K562 (cell line): Measurements from ENCODE around the gene IL17RC. TPM values are rescaled to one million over a fixed set of nuclear protein-coding genes. Genes with fewer than 3 reads are reported as not detected.

ENCODE experiments used
- ATAC-seq: fragments of 200-7000 bp; cut with Tn5 transposase; 3 replicates; pipeline ENCODE4 v1.9.1; 2020; ENCODE audit warnings: moderate library complexity
- BruUV-seq: library from RNA; stranded (reverse); fragments of 400-500 nt; replicated peaks from 2 replicates; lab custom pipeline; 2021; lab: Mats Ljungman, UMichigan
- CTCF ChIA-PET: fragments of 300-600 bp; formaldehyde crosslinking; extraction: SDS; loops from one replicate; lab custom pipeline; 2021; ENCODE audit warnings: low intra/inter-chr PET ratio; lab: Yijun Ruan, JAX
- POLR2A ChIA-PET: fragments of 300-600, 350-650 bp; sonication (Branson Sonifier 250); formaldehyde crosslinking; extraction: SDS; loops from one replicate; lab custom pipeline; 2021; ENCODE audit warnings: antibody characterized with exemption, inconsistent platforms; lab: Yijun Ruan, JAX
- DNase-seq, 4 experiments: peaks; one replicate each; pipeline versions ENCODE4 v3.0.0 to v3.0.0-alpha.2; 2011 to 2018; ENCODE audit warnings: low spot score in 3 of 4, mixed read lengths in 3 of 4; ENCODE audit errors: extremely low read depth in 1 of 4
- FAIRE-seq: peaks from 2 replicates; lab custom pipeline; 2011; peaks lifted over from hg19 to GRCh38; lab: Jason Lieb, UNC
- H2AFZ ChIP-seq: 2 replicates; pipeline ENCODE4 v1.6.0; 2011; ENCODE audit warnings: low read depth, low read length, control low read depth, inconsistent platforms
- H3K27ac ChIP-seq: fragments of 200-600 bp; 3 replicates; pipeline ENCODE4 v1.8.0; 2011; ENCODE audit warnings: low read depth, mild to moderate bottlenecking, control low read depth, inconsistent platforms, low read length, moderate library complexity, mixed read lengths; ENCODE audit errors: extremely low read depth
- H3K27me3 ChIP-seq, 2 experiments: fragments of 300-600 bp in 1 of 2; 2 replicates in 1 of 2; 3 replicates in 1 of 2; pipeline versions ENCODE4 v1.6.0 to v1.8.0; 2011; ENCODE audit warnings: inconsistent platforms in 2 of 2, low read length in 2 of 2, mild to moderate bottlenecking in 1 of 2, mixed read lengths in 1 of 2, moderate library complexity in 1 of 2; ENCODE audit not compliant: control insufficient read depth in 2 of 2, insufficient read depth in 2 of 2
- H3K36me3 ChIP-seq: fragments of 300-600 bp; 3 replicates; pipeline ENCODE4 v1.8.0; 2011; ENCODE audit warnings: mild to moderate bottlenecking, low read length, inconsistent platforms; ENCODE audit not compliant: control insufficient read depth, insufficient read depth
- H3K4me1 ChIP-seq, 2 experiments: fragments of 200-600 bp in 1 of 2; replicated peaks in 1 of 2; 2 replicates in 1 of 2; 3 replicates in 1 of 2; pipeline versions ENCODE4 v1.5.1 to v1.8.0; 2011; ENCODE audit warnings: inconsistent platforms in 2 of 2, low read length in 2 of 2, mild to moderate bottlenecking in 1 of 2, mixed read lengths in 1 of 2, moderate library complexity in 1 of 2; ENCODE audit not compliant: control insufficient read depth in 2 of 2, insufficient read depth in 2 of 2
- H3K4me2 ChIP-seq: 2 replicates; pipeline ENCODE4 v1.6.1; 2011; ENCODE audit warnings: low read length, control low read depth, inconsistent platforms, mixed read lengths; ENCODE audit not compliant: insufficient read depth
- H3K4me3 ChIP-seq: fragments of 200-600 bp; sonication (generic), shearing (Covaris generic); 2 replicates; pipeline ENCODE4 v1.5.1; 2016; ENCODE audit warnings: control low read depth, inconsistent platforms
- H3K79me2 ChIP-seq: fragments of 200-600 bp; 3 replicates; pipeline ENCODE4 v1.8.0; 2011; ENCODE audit warnings: low read length, inconsistent platforms; ENCODE audit not compliant: control insufficient read depth, insufficient read depth
- H3K9ac ChIP-seq, 2 experiments: 2 replicates each; pipeline versions ENCODE4 v1.6.0 to v1.6.1; 2011; ENCODE audit warnings: low read depth in 2 of 2, low read length in 2 of 2, control low read depth in 1 of 2, inconsistent platforms in 1 of 2, mild to moderate bottlenecking in 1 of 2, mixed read lengths in 1 of 2; ENCODE audit not compliant: insufficient read depth in 1 of 2
- H3K9me1 ChIP-seq: one replicate; pipeline ENCODE4 v1.6.0; 2011; ENCODE audit warnings: inconsistent platforms, mild to moderate bottlenecking, low read length, moderate library complexity; ENCODE audit not compliant: control insufficient read depth, insufficient read depth
- H3K9me3 ChIP-seq: replicated peaks from 2 replicates; pipeline ENCODE4 v1.5.1; 2011; ENCODE audit warnings: low read depth, low read length, inconsistent platforms; ENCODE audit not compliant: control insufficient read depth, insufficient read depth
- H4K20me1 ChIP-seq: replicated peaks from 2 replicates; pipeline ENCODE4 v1.6.1; 2011; ENCODE audit warnings: low read length, inconsistent platforms, mixed read lengths; ENCODE audit not compliant: control insufficient read depth, insufficient read depth
- CBX3 ChIP-seq, 2 experiments: IDR thresholded peaks; 1 replicate in 1 of 2; 2 replicates in 1 of 2; pipeline ENCODE4 v1.6.1; 2012; ENCODE audit warnings: inconsistent platforms in 2 of 2, low read length in 2 of 2, borderline replicate concordance in 1 of 2, control low read depth in 1 of 2
- DDX20 ChIP-seq: fragments of 450-650 bp; IDR thresholded peaks from 2 replicates; pipeline ENCODE4 v1.6.1; 2016; ENCODE audit warnings: missing genetic modification characterization, low read depth, mild to moderate bottlenecking, missing compliant biosample characterization, moderate library complexity
- ERF ChIP-seq: fragments of 450-650 bp; formaldehyde crosslinking; IDR thresholded peaks from 2 replicates; pipeline ENCODE4 v1.4.0; 2020; ENCODE audit warnings: mild to moderate bottlenecking, mixed read lengths
- KDM1A ChIP-seq, 2 experiments: fragments of 450-650 bp; IDR thresholded peaks; 2 replicates each; pipeline ENCODE4 v1.6.1; 2016; ENCODE audit warnings: mild to moderate bottlenecking in 2 of 2
- MCM5 ChIP-seq: fragments of 450-650 bp; IDR thresholded peaks from 2 replicates; pipeline ENCODE4 v1.6.1; 2016; ENCODE audit warnings: low read depth
- MTA3 ChIP-seq: fragments of 450-650 bp; formaldehyde crosslinking; IDR thresholded peaks from 2 replicates; pipeline ENCODE4 v1.6.1; 2017; ENCODE audit warnings: mild to moderate bottlenecking, borderline replicate concordance
- NCOA2 ChIP-seq, 2 experiments: fragments of 450-650 bp; IDR thresholded peaks; 2 replicates each; pipeline ENCODE4 v1.6.1; 2018; ENCODE audit warnings: mild to moderate bottlenecking in 2 of 2, moderate library complexity in 1 of 2; ENCODE audit not compliant: partially characterized antibody in 2 of 2
- PHF20 ChIP-seq: fragments of 450-650 bp; IDR thresholded peaks from 2 replicates; pipeline ENCODE4 v1.6.1; 2018; ENCODE audit not compliant: partially characterized antibody
- PTRF ChIP-seq: fragments of 450-650 bp; IDR thresholded peaks from 2 replicates; pipeline ENCODE4 v1.6.1; 2016; ENCODE audit warnings: mild to moderate bottlenecking, missing genetic modification characterization, missing compliant biosample characterization
- RBM25 ChIP-seq: fragments of 200-400 bp; formaldehyde crosslinking; IDR thresholded peaks from 2 replicates; pipeline ENCODE4 v1.6.1; 2018; ENCODE audit warnings: low read length, low read depth, moderate library complexity; ENCODE audit not compliant: severe bottlenecking
- SMAD1 ChIP-seq: fragments of 150-350 bp; IDR thresholded peaks from 2 replicates; pipeline ENCODE4 v1.6.1; 2014; ENCODE audit warnings: low read length, low read depth; ENCODE audit not compliant: partially characterized antibody
- SRSF1 ChIP-seq: fragments of 200-400 bp; formaldehyde crosslinking; IDR thresholded peaks from 2 replicates; pipeline ENCODE4 v1.6.1; 2017; ENCODE audit warnings: mild to moderate bottlenecking, low read depth, low read length, moderate library complexity
- ZNF133 ChIP-seq: fragments of 250-450 bp; sonication (Bioruptor Pico); IDR thresholded peaks from 2 replicates; pipeline ENCODE4 v1.4.0; 2020; ENCODE audit warnings: mild to moderate bottlenecking
- WGBS: fragments of 100-300 bp; shearing (Covaris generic); methylation state at CpG from one replicate; pipeline ENCODE4 v1.1.6; 2016; ENCODE audit warnings: low coverage, mixed read lengths; ENCODE audit not compliant: insufficient coverage; ENCODE audit errors: missing lambda C conversion rate; 5-methylcytosine and 5-hydroxymethylcytosine counted together
- in situ Hi-C: fragments of 300-500 bp; cut with MboI; formaldehyde crosslinking; loops from 4 replicates; pipeline ENCODE4 v1.15.0; 2018; ENCODE audit warnings: inconsistent platforms, mixed read lengths
- intact Hi-C: fragments of 100-400 bp; cut with micrococcal nuclease; formaldehyde crosslinking; loops from 2 replicates; pipeline ENCODE4 v1.14.2; 2022
- polyA plus RNA-seq, 8 experiments: library from polyadenylated mRNA; depleted of rRNA in 4 of 8; stranded (reverse) in 5 of 8; unstranded in 3 of 8; fragments of >200 nt; fragmentation: Nextera tagmentation in 2 of 8; fragmentation: Illumina TruSeq in 1 of 8; extraction: Ambion mirVana in 2 of 8; extraction: Trizol in 1 of 8; gene quantifications; 2 replicates each; pipeline versions ENCODE4 v1.2.1 to v1.2.3, GENCODE V29; 2011 to 2014; ENCODE audit warnings: inconsistent platforms in 1 of 8, missing spikeins in 1 of 8
- total RNA-seq, 7 experiments: library from RNA; depleted of rRNA in 6 of 7; stranded (reverse); fragments of >200 nt in 6 of 7; fragmentation: Illumina TruSeq in 2 of 7; extraction: Trizol in 2 of 7; gene quantifications; 2 replicates each; pipeline versions ENCODE4 v1.2.1 to v1.2.3, GENCODE V29; 2011 to 2021; ENCODE audit warnings: low replicate concordance in 1 of 7
- TF ChIP-seq, protein P1 (sequence below), 2 experiments: fragments of 200-800 bp in 1 of 2; sonication (Bioruptor generic) in 1 of 2; sonication (generic) in 1 of 2; formaldehyde crosslinking in 1 of 2; IDR thresholded peaks in 1 of 2; conservative IDR thresholded peaks in 1 of 2; 2 replicates each; pipeline versions ENCODE4 v1.5.0 to v1.6.1; 2016 to 2020; ENCODE audit warnings: missing compliant biosample characterization in 1 of 2, missing genetic modification characterization in 1 of 2, missing genetic modification reagents in 1 of 2
- TF ChIP-seq, protein P2 (sequence below): sonication (generic); formaldehyde crosslinking; IDR thresholded peaks from 2 replicates; pipeline ENCODE4 v1.8.1; 2023; ENCODE audit warnings: mild to moderate bottlenecking, missing genetic modification reagents
- TF ChIP-seq, protein P3 (sequence below): fragments of 450-650 bp; formaldehyde crosslinking; IDR thresholded peaks from 2 replicates; pipeline ENCODE4 v1.4.0; 2020; ENCODE audit warnings: mild to moderate bottlenecking, moderate library complexity

Gene IL17RC
- total and polyA plus RNA-seq, 9 of the 15 experiments (the other 6 are each of a cell fraction or from before 2014, with no cell fraction given): 0.15 to 11.4 (median 7.1) TPM; not detected in 1

DNA sequence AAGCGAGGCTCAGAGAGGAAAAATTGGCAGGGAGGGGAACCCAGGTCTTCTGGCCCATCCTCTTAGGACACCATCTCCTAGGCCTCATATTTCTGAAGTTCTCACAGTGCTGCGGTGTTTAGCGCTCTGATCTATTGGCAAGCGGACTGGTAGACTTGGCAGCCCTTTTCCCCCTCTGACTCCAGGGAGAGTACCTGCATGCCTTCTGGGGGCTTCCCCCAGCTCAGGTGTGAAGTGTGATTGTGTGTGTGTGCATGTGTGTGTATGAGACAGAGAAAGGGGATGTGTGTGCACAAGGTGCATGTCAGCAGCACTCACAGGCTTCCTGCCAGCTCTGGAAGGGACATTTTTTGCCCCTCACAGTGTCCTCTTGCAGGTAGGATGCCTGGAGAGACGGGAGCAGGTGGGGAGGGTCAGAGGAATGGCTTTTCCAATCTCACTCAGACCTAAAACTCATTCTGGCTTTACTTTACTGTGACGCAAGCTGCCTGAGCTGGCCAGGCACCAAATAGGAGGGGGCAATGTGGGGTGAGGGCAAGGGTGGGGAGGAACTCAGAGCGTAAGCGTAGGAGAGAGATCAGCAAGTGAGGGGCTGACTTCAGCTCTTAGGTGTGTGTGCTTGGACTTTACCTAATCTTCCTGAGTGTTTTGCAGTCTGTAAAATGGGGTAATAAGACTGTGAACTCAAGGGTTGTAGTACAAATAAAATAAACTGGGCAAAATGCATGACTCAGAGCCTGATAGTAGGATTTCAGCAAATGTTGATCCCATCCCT lies 18.2 kb upstream of the IL17RC start:
- Histone ChIP-seq H3K79me2 (peaks cover 4% of the 10 kb centered on the region), H2AFZ (peak overlapping the region; percentile 43; the same call in 1 of the 2 replicates), H3K27ac (peak overlapping the region; percentile 74; the same call in 1 of the 3 replicates), H3K9ac (peak overlapping the region in 1 of 2 experiments; percentile 38; a peak in 1 of 4 replicates), H3K27me3 (no peaks in the 10 kb centered on the region), H3K4me1 (peaks cover 38 to 48% of the 10 kb centered on the region in 2 experiments), H3K9me3 (no peaks in the 10 kb centered on the region), H3K36me3 (peaks cover 12% of the 10 kb centered on the region), H4K20me1 (no peaks in the 10 kb centered on the region), H3K4me2 (no peak overlapping the region; the same call in 1 of the 2 replicates), H3K9me1 (no peaks in the 10 kb centered on the region), H3K4me3 (no peak overlapping the region)
- POLR2A ChIA-PET: interaction anchor here (1.0 to 1.7 kb wide), 3 partner anchors 9 to 33 kb away, joined by 3 to 9 read pairs (median 4); no protein-coding TSS in a partner anchor
- intact Hi-C loops (no loop called here), in situ Hi-C loops (no loop called here)
- CTCF ChIA-PET: no interaction called here
- WGBS: 72% methylated on average over 8 of the region's 8 CpGs
- no peak for FAIRE-seq
- BruUV-seq: no TSS peak
- peak; percentile 3; the same call in 2 of the 3 replicates for ATAC-seq
- peak in 1 of 4 experiments; percentile 44 for DNase-seq
- TF ChIP-seq PHF20 (peak; percentile 43), PTRF (tag) (no peak), ZNF133 (CRISPR knock-in tag) (no peak), RBM25 (peak; percentile 77), MTA3 (no peak), SMAD1 (no peak), MCM5 (no peak), ERF (no peak), SRSF1 (no peak), NCOA2 (IDR thresholded peaks at IDR 0.05; ENCODE audit: partially characterized antibody in 2 of 2) (no peak), CBX3 (IDR thresholded peaks at IDR 0.05; ENCODE audit: borderline replicate concordance in 1 of 2, low read length in 2 of 2) (0 out of 3 replicates have a peak, but pooled peaks of 1 of the 2 experiments have one; percentile 15), KDM1A (IDR thresholded peaks at IDR 0.05) (0 out of 4 replicates have a peak, but pooled peaks of 1 of the 2 experiments have one; percentile 8), DDX20 (tag) (no peak)
- TF ChIP-seq, protein P1, sequence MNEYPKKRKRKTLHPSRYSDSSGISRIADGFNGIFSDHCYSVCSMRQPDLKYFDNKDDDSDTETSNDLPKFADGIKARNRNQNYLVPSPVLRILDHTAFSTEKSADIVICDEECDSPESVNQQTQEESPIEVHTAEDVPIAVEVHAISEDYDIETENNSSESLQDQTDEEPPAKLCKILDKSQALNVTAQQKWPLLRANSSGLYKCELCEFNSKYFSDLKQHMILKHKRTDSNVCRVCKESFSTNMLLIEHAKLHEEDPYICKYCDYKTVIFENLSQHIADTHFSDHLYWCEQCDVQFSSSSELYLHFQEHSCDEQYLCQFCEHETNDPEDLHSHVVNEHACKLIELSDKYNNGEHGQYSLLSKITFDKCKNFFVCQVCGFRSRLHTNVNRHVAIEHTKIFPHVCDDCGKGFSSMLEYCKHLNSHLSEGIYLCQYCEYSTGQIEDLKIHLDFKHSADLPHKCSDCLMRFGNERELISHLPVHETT (CRISPR knock-in tag; conservative IDR thresholded peaks at IDR 0.05 in 1 of 2, IDR thresholded peaks at IDR 0.05 in 1 of 2): no peak
- TF ChIP-seq, protein P2, sequence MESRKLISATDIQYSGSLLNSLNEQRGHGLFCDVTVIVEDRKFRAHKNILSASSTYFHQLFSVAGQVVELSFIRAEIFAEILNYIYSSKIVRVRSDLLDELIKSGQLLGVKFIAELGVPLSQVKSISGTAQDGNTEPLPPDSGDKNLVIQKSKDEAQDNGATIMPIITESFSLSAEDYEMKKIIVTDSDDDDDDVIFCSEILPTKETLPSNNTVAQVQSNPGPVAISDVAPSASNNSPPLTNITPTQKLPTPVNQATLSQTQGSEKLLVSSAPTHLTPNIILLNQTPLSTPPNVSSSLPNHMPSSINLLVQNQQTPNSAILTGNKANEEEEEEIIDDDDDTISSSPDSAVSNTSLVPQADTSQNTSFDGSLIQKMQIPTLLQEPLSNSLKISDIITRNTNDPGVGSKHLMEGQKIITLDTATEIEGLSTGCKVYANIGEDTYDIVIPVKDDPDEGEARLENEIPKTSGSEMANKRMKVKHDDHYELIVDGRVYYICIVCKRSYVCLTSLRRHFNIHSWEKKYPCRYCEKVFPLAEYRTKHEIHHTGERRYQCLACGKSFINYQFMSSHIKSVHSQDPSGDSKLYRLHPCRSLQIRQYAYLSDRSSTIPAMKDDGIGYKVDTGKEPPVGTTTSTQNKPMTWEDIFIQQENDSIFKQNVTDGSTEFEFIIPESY (CRISPR knock-in tag): peak; percentile 89
- TF ChIP-seq, protein P3, sequence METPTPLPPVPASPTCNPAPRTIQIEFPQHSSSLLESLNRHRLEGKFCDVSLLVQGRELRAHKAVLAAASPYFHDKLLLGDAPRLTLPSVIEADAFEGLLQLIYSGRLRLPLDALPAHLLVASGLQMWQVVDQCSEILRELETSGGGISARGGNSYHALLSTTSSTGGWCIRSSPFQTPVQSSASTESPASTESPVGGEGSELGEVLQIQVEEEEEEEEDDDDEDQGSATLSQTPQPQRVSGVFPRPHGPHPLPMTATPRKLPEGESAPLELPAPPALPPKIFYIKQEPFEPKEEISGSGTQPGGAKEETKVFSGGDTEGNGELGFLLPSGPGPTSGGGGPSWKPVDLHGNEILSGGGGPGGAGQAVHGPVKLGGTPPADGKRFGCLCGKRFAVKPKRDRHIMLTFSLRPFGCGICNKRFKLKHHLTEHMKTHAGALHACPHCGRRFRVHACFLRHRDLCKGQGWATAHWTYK (CRISPR knock-in tag): no peak
